Measurements from ENCODE around the gene DOCK4.
A peak's percentile ranks its signal among the peaks of the same experiment; 100 is the strongest.

The DOCK4 gene

DNA sequence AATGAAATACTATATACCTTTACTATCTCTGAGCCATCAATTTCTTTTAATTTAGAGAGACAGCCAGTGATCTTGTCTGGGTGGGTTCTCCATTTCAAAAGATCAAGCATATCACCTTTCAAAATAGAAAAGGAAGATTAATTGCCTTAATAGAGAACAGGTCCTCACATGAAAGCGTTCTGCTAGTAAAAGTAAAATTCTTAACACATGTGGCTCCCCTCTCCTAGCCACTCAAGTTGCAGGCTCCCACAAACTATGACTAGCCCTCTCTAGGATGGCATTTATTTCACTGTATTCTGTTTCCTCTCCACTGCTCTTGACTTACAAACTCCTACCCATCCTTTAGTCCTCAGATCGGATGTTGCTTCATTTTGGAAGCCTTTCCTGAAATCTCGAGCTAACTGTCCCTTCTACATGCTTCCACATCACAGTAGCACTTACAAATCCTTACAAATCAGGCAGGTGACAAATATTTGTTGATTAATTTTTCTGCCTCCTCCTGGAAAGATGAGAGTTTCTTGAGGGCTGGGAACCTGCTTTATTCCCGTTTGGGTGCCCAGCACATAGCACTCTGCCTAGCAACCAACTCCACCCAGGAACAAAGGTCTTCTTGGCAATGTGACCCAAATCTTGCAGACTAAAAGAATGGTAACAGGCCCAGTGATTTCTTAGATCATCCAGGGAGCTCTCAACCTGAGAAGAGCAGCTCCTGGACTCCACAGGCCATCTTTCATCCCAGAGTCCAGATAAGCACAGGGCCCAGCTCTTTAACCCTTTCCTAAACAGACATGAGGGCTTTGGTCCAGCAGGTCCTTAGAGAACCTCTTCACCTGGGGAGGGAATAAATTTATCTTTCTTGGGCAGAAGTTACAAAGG is 333.5 kb downstream of the DOCK4 start:
- peak in 1 of 3 experiments; percentile 38 for DNase-seq

DNA sequence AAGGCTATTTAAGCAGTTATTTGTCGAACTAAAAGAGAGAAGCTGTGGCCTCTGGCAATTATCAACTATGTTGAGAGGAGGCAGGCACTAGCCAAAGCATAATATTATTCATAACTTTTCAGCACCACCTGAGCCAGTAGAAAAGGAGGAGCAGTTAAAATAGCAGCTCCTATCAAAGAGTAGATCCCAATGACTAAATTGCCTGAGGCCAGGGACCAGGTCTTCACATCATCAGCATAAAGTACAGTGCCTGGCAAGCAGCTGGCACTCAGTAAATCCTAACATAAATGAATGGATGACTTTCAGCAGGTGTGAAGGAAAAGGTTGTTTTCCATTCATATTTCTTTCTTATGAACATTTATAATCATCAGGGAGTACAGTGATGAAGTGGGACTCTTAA is 334.9 kb downstream of the DOCK4 start:
- peak in 2 of 3 experiments; percentile 37 to 61 for DNase-seq

DNA sequence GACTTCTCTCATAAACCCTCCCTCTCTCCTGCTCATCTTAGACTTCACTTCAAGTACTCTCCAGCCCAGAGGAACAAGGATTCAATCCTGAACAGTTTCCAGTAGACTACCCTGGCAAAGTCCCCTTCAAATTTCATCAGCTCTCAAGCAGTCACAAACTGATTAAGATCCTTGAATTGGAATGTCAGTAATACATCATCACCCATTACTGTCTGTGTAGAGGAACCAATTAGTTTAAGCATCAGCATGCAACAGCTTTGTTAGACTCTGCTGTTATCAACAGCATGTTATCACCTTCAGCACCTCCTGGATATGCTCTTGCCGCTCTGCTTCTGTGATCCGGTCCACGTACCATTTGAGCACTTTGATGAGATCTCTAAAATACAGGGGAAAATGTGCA is 336.9 kb downstream of the DOCK4 start:
- DNase-seq: no peak

DNA sequence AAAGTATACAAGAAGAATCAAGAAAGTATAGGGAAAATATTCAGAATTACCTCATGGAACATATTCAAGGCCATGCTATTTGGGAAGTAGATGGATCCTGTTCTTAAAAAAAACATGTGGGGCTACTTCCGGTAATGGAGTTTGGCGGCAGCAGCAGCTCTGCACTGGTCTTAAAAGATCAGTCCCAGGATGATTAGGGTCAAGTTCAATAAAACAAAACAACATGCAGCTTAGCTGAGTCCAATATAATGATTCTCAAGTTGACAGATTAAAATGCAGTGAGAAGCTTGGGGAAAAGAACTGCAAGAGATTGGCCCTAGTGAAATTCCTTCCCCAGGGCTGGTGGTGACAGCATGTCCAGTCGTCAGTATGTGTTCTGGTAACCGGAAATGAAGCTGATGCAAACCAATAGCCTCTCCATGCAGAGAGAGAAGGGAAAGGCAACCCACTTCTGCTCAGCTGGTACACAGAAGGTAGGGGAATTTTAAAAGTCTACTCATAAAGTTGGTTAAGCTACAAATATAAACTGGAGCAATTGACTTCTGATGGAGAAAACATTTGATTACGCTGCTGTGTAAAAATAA is 338.8 kb downstream of the DOCK4 start:
- no peak for DNase-seq

DNA sequence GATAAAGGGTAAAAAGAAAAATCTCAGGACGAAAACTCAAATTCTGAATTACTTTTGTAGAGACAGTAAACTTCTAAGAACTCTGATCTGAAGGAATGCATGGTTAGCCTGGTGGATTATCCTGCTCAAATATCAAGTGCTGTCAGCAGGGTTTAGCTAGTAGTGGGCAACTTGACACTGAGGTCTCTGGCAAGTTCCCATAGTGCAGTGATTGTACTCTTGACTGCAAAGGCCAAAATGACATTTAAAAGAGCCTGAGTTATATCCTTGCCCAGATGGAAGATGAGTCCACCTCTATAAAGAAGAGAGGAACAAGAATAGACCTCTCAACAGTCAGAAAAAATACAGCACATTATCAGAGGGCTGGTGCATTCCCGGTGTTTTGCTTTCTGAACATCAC is 339.4 kb downstream of the DOCK4 start:
- no peak for DNase-seq

DNA sequence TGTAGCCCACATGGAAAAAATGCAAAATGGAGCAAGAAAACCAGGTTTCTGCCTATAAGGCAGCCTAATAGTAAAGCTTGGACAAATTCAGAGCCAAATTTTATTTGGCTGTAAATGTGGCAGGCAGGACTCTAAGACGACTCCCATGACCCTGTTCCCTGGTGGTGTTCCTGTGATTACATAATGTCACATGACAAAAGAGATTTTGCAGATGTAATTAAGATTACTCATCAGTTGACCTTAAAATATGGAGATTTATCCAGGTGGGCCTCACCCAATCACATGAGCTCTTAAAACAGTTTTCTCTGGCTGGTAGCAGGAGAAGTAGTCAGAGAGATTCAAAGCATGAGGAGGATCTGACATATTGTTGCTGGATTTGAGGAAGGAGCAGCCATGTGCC is 340.8 kb downstream of the DOCK4 start:
- no peak for DNase-seq

DNA sequence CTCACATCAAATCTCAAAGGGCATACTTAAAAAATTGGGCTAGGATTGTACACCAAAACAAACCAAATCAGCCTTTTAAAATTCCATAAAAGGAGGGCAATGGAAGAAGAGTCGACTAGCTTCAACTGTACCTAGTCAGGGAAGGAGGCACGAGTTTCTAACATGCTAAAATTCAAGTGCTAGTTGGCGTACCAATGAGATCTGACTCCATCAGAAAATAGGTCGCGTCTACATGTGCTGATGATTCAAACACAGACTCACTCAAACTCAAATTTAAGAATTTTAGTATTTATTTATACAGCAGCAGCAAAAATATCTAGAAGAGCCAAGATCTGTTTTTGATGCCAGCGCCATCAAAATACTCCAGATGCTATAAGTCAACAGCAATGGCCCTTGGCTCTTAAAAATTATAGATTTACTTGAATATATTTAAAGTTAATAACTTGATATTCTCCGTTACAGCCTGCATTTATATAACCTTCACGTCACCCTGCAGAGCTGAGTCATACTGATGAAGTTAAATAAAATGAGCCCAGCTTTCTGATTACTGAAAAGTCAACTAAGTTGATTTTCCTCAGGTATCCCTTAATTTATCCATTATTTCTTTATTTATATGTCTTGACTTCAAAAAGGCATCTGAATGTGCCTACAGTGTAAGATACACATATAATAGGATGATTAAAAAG is 341.8 kb downstream of the DOCK4 start:
- DNase-seq: no peak

DNA sequence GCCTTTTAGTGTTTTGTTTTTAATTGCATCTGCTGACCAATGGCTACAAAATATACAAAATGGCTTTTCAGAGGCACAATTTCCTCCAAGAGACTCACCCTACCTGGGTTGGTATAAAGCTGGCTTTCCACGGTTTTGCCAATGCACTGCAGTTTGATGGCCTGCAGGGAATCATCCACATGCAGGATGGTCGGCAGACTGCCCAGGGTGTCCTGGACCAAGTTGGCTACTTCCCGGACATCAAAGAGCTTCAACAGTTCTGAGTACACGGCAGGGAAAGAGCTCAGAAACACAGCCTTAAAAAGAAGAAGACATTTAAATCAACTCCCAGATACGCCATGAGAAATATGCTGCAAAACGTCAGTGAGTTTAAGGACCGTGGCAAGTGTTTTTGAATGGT is 342.9 kb downstream of the DOCK4 start:
- DNase-seq: no peak

DNA sequence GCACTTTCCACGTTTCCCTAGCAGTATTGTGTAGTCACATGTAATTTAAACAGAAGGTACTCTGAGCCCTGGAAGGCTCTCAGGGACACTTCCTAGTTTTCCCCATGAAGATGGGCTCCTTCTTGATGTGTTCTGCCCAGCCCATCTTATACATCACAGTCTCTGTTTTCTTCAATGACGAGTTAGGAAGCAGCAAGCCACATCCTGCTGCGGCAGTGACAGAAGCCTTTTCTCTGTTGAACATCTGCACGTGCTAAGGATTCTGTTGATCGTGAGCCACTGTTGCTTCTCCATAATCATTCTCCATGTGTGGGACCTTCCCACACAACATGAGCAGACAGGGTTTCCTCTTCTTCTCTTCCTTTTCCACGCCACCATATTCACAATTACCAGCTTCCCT is 346.0 kb downstream of the DOCK4 start:
- no peak for DNase-seq

DNA sequence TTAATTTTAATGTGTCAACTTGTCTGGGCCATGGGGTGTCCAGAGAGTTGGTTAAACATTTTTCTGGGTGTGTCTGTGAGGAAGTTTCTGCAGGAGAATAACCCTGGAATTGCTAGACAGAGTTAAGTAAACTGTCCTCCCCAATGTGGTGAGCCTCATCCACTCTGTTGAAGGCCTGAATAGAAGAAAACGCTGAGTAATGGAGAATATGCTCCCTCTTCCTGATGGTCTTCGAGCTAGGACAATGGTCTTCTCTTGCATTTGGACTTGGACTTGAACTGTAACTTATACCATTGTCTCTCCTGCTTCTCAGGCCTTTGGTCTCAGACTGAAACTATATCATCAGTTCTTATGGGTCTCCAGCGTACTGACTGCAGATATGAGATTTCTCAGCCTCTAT is 347.9 kb downstream of the DOCK4 start:
- DNase-seq: no peak

DNA sequence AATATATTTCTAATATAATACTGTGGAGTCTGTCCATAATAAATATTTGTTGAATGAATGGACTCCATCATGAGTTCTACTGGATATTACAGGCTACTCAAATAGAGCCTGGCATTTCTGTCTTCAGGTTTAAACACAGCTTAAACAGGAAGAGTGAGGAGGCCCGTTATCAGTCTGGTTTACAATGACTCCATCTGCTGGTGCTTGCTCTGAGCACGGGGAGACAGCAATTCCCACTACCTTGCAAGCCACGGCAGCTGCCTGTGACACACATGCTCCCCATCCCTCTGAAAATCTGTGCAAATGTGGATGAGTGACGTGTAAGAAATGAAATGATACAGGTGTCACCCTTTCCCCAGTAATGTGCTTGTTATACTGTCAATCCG is 350.4 kb downstream of the DOCK4 start:
- DNase-seq: peak in 1 of 3 experiments; percentile 47

DNA sequence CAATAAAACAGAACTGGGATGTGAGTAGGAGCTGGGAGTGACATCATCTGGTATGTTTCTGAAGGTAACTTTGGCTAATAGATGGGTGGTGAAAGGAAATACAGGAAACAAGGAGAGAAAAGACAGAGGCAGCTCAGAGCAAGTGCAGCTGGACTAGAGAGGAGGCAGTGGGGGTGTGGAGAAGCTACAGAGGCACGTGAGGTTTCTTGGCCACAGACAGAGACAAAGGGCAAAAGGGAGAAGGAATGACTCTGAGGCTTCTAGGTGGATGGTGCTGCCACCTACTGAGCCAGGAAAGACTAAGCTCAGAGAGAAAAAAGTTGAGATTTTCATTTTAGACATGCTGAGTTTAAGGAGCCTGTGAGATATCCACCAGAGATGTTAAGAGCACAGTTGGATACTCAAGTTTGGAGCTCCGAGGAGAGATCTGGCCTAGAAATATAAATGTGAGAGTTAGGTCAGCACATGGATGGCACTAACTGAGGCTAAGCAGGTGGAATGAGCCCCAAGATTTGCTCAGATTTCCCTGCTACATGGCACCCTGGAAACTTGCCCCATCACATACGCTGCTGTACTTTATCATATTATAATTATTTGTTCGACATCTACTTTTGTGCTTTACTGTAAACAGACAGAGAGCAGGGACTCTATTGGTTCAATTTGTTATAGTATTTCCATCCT is 350.9 kb downstream of the DOCK4 start:
- peak; percentile 16 to 29 (median 20) for DNase-seq

DNA sequence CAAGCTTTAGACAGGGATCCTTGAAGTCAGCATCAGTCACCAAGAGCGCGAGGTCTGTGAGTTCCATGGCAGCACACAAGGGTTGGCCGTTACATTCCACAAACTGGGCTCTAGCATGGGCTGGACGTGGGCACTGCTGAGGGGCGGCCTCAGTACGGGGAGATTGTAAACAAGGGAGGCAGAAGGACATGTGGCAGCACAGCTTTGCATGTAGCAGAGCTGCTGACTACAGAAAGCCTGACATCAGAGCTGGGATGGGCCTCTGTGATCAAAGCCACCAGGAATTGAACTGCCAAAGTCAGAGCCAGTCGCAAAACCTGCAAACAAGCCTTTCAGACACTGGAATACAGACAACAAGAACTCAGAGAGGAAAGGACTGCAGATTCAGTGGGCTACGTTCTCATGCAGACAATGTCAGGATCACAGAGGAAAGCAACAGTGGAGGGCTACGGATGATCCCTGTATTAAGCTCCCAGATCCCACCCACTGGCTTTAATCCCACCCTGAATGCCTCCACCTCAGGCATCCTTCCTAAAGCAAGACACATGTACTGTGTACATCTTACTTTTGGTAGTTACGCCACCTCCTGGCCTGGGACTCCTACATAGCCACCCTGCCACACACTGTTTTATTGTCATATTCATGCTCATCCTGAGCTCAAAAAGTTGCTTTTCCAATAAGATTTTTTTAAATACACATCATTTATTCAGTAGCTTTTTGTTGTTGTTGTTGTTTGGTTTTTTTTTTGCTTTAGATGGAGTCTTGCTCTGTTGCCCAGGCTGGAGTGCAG is 352.8 kb downstream of the DOCK4 start:
- DNase-seq: no peak

DNA sequence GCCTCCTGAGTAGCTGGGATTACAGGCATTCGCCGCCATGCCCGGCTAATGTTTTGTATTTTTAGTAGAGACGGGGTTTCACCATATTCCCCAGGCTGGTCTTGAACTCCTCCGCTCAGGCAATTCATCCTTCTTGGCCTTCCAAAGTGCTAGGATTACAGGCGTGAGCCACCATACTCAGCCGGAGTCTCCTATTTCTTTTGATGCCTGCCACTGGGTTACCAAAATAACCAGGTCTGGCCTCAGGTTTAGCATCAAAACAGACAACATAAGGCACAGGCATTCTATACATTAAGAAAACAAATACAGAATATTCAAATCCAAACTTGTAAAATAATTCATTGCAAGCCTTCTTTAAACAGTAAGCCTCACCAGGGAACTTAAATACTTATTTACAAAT is 354.1 kb downstream of the DOCK4 start:
- no peak for DNase-seq

DNA sequence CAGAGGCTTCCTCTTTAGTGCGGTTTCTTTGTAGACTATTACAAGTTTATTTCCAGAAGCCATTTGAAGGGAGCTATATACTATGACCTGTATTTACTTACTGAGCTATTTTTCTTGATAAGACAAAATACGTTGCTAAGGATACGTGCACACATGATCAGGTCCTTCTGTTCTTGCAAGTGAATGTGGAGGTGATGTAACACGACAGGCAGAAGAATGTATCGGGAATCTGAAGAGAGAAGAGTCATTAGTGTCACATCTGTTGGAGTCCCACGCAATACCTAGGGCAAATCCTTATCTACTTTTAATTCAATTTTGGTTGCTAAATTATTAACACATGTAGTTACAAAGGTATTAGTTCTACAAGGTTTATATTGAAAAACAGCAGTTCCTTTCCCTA is 359.3 kb downstream of the DOCK4 start:
- DNase-seq: no peak

DNA sequence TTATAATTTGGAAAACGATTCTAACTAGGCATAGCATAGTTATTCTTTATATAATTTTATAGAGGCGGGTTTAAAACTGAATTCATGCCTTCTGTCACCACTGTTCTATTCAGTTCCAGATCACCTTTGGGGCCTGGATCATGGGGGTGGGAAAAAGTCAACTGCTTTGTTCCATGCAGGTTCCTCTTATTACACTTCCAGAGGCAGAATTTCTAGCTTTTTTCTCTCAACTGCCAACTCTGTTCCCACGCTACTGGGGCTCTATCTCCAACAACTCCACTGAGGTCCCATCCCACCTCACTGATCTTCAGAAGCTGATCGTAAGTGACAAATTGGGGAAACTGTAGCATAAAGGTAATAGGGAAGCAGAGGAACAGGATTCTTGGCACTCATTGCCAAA is 360.3 kb downstream of the DOCK4 start:
- DNase-seq: no peak

DNA sequence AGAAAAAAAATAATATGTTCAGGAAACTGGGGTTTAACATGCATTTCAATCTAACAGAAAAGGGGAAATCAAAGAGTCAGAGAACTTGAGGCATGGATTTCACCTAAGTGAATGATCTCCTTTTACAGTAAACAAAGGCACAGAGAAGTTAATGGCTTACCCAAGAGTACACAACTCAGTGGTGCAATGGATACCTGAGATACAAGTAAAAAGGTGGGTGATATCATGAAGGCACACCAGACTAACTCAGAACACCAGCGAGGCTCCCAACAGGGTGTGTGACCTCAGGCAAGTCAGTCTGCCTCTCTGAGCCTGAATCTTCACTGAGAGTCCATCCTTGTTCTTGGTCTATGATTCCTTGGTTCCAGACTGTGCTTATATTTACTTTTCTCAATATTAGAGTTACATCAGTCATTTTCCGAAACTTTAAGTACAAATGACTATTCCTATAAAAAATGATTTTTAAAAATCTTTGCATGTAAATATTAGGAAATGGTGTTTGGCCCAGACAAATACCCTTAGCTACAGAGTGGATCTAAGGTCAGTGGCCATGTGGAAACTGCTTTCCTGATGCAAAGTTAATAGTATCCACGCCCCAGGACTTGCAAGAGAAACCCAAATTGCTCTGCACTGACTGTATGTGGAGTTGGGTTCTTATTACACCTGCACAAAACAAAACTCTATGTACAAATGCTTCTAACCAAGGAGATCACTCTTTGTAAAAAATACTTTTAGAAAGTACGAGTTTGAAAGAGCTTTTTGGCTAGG is 361.1 kb downstream of the DOCK4 start:
- DNase-seq: no peak

DNA sequence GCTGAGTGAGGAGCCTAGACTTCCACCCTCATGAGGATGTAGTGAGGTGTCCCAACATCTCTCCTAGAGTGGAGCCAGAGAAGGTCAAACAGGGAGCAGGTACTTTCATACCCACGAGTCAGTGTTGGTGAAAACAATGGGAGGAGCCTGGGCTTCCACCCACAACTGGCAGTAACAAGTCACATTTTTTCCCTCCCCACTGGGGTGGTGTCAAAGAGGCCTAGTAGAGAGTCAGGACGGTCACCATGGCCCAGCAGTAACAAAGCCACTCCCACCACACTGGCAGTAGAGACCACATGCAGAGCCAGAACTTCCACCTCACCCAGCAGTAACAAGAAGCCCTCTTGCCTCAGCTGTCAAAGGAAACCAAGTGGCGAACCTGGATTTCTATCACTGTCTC is 363.7 kb downstream of the DOCK4 start:
- DNase-seq: no peak

DNA sequence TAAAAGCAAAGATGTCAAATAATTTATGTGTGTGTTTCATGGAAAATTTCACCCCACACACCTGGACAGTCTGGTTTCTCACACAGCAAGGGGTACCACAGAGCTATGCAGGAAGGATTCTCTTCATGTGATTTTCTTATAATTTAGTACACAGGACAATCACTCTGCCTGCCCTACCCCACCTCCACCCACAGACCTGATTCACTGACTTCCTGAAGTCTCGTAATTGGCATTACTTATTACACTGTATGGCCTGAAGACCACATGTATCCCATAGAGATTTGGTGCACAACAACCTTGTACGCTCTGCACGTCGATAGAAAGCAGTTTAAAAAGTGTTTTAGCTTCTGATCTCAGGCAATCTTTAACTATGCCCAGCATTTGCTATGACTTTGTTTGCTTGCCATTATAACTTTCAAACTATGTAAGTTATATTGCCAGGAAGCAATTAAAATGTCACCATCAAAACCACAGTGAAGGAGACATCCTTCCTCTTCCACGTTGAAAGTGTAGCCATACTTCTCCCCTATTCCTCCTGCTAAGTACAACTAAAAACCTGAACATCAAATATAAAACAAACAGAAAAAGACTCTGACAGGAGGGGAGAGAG is 364.5 kb downstream of the DOCK4 start:
- DNase-seq: no peak

DNA sequence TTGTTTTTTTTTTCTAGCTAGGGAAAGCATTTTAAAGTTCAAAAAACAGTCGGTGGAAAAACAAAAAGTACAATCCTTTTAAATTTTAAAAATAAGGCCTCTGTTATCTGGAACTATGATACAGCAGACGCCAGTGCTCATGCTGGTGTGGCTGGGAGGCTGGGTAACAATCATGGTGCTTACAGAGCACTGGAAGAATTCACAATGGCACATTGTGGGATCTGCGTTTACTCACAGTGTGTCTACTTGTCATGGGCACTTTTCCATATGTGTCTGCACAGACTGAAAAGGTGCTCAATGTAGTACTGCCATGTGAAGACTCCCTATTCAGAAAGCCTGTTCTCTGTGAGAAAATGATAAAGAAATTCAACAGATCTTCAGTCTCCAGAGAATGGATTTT is 365.7 kb downstream of the DOCK4 start:
- DNase-seq: no peak

DNA sequence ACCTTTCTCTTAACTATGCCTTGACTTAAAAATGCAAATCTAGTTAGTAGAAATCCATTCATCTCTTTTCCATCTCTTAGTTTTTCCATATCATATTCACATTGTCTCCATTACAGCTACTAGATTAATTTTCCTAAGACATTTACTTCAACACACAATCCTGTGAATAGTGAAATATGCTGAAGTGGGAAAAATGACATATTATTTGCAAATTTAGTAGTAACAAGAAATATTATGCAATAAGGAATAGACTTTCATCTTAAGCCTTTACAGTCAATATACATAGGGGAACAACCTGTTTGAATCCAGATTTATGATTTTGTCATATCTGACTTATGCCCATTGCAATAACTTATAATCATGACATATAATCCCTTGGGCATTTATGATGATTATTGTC is 366.9 kb downstream of the DOCK4 start:
- no peak for DNase-seq

Measured in NCI-H1417 (cell line).